HK-2 (cell line): Measurements from ENCODE around the gene CCT7.
"Not testable (repeated sequence)": the region's sequence is repeated elsewhere in the genome, so short reads cannot be mapped to it uniquely, and the experiment has no call there.

Experiments
- DNase-seq: peaks from one replicate; pipeline ENCODE4 v3.0.0-alpha.2; 2018; ENCODE audit not compliant: unreplicated experiment

The CCT7 gene

DNA sequence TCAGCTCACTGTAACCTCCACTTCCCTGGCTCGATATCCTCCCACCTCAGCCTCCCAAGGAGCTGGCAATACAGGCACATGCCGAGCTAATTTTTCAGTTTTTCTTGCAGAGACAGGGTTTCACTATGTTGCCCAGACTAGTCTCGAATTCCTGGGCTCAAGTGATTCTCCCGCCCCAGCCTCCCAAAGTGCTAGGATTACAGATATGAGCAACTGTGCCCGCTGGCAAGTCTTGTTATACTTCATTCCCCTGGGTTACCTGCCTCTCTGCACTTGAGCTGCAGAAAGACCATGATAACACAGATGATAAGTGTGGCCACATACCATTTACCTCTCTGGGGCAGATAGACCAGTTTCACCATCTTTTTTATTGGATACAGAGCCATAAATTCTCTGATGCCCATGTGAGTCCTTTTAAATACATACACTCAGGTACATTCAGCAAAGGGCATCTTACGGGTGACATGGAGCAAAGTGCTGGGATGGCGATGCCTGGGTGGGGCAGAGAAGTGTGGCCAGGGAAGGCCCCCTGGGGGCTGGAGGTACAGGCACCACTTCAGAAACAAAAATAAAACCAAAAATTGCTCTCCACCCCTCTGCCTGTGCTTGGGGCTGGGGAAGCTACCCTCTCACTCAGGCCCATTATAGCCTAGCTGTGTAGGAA, 20.4 kb downstream of the CCT7 start:
- no peak for DNase-seq

DNA sequence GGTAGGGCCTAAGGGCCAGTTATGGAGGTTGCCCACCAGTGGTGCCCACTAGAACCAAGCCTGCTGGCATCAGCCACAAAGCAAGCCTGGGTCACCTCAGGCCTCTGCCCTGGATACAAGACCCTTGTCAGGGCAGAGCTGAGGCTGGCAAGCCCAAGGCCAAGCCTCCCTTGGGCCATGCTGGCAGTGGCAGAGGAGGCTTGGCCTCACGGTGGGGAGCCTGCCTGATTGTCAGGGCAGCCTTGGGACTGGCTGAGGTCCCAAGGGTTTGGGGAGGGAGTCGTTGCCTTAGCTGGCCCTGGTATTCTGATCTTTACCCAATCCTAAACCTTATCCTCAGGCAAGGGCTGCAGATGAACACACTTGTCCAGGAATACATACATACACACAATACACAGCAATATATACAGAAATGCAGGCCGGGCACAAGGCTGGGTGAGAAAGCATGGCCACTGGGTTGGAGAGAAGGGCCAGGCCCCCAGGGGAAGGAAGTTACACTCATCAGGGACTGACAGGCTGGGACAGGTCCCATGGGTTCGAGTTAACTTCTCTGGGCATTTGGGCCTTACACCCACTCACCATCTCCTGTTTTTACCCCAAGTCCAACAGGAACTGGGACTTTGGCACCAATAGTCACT, 21.0 kb downstream of the CCT7 start:
- no peak for DNase-seq

DNA sequence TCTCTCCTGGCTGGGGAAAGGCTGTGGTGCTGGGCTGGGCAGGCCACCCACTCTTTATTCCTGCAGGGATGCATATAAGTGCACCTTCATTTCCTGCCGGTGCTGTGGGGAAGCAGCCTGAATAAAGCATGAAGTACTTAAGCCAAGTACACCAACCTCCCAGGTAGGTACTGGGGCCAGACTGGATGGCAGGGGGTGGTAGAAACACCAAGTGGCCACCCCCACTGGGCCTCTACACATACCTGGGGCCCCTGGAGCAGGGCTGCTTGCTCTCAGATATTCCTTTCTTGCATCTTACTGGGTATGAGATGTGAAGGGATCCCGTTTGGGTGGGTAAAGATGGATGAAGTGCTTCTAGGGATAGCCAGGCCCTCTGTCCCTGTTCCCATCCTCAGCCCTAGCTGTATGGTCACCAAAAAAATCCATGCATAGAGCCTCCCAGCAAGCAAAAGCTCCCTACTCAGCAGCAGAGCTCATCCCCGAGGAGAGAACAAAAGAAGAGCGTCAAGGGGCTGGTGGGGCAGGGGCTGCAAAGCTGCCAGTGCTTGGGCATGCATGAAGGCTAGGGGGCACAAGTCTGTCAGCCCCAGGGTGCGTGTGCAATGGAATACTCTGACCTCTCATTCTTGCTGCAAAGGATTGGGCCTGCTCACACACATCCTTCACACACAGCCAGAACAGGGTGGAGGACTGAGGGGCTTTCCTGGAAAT, 22.0 kb downstream of the CCT7 start:
- no peak for DNase-seq

DNA sequence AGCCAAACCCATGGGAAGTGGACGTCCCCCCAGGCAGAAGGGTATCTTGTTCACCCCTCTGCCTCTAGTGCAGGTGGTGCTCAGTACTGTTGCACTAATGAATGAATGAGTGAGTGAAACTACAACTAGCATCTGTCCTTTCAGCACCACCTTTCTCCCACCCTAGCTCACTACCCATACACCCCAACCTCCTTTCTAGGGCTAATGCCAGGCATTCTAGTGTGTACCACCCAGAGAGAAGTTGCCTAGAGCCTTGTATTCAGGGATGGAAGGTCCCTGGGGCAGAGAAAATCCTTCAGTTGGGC, 22.5 kb downstream of the CCT7 start:
- DNase-seq: no peak

DNA sequence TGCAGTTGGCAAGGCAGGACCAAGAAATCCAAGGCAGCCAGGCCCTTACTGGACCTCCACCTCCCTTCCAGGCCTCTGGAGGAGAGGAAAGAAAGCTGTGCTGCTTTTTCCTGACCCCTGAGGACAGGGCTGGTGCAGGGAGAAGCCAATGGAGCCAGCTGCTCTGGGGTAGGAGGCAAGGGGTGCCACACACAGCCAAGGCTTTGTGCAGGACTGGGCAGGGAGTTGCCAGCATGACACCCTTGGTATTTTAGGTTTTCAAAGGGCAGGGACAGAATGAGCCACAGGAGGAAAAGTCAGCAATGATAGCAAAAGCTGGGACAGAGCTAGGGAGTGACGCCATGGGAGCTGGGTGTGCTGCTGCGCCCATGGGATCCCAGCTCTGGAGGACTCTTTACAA, 22.9 kb downstream of the CCT7 start:
- no peak for DNase-seq

DNA sequence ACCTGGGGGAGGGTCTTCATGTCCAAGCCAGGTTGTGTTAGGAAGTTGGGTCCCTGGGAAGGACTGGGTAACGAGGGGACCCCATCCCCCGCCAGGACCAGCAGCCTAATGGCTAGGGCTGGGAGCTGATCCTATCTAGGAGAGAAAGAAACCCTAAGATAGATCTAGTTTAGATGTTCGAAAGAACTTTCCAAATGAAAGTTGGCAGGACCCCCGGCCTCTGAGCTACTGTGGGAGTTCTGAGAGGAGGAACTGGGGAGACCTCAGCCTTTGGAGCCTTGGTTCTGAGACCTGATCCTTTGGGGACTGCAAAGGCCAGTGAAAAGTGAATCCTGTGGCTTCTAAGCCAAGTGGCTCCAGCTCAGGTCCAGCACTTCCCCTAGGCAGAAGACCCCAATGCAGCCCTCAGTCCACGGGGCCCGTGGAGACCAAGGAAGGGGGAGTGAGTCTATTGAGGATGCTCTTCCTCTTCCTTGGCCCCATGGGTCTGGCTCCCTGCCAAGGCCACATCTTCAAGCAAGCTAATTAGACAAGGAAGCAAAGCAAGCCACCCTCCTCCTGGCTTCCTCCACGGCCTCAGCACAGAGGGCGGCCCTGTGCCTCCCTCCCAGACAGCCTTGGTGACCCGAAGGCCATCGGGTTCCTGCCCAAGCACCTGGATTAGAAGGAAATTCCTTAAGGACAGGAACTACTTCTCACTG, 23.5 kb downstream of the CCT7 start:
- no peak for DNase-seq

DNA sequence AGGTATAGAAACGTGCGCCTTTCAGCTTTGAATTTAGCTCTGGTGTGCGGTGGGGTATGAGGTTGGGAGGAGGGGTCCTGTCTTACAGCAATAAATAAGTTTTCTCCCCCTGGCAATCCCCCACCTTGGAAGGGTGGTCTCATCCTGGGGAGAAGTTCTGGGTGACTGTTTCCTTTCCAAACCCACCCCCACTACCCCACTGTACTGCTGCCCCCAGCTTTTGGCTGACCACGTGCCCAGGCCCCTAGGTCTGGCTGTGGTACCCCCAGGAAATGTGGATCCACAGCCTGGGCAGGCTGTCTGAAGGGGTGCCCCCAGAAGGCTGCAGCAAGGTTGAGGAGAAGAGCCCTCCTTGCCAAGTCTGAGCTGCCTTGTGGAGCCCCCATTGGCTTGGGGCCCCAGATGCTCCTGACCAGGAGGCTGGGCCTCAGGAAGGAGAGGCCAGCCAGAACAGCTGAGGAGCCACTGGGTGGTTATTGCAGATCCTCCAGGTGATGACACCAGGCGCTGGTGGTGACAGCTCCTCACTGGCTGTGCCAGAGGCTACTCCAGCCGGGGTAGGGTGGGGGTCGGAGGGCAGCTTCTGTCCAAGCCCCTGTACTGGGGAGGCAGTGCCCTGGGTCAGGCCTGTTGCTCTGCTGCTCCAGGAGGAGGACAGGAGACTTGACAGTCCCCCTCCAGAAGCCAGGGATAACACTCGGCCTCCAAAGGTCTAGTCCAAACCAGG, 24.2 kb downstream of the CCT7 start:
- no peak for DNase-seq

DNA sequence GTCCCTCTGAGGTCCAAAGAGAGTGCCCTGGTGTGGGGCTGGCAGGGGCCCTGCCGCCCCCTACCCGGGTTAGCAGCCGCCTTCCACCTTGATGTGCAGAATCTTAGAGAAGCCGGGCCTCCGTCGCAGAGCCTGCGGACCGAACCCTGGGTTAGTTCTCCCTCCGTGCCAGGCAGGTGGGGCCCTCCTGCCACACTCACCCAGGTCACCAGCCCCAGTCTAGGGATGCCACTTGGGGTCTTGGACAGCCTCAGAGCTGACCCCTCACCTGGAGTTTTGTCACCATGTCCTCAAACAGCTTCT, 24.8 kb downstream of the CCT7 start:
- no peak for DNase-seq

DNA sequence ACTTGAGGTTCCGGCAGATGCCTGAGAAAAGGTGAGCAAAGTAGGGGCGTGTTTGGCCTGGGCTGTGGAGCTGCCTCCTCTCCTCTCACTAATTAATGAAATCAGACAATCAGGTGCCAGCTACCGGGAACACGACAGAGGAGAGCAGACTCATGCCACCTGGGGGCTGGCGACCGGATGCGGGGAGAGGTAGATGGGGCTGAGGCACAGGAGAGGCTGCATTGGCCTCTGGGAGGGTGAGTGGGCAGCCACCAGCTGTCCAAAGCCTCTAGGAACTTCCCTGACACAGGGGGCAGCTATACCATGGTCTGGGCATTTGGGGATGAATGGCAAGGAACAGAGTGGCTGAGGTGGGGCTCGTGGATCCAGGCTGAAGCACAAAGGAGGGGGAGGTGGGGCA, 25.2 kb downstream of the CCT7 start:
- no peak for DNase-seq

DNA sequence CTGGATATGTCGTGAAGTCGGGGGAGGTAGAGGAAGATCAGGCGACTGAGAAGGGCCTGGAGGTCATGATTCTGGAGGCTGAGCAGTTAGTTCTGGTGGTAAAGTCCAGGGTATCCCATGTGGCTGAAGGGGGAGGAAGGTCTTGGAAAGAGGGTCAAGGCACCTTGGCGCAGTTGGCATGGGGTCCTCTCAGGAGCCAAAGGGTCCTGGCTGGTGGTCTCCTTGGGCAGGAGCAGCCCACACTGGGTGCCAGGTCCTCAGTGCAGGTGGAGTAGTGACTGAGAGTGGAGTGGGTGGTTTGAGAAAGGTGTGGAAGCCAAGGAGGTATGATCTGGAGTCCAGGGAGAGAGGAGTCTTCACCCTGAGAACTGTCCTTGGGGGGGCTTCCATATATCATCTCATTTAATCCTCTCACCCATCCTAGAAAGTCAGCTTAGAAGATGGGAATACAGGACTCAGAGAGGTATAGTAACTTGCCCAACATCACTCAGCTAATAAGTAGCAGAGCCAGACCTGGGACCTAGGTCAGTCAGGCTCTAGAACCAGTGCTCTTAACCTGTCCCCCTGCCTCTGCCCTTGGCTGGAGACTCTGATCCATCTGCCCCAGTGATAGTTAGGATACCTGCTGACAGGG, 25.7 kb downstream of the CCT7 start:
- DNase-seq: no peak

DNA sequence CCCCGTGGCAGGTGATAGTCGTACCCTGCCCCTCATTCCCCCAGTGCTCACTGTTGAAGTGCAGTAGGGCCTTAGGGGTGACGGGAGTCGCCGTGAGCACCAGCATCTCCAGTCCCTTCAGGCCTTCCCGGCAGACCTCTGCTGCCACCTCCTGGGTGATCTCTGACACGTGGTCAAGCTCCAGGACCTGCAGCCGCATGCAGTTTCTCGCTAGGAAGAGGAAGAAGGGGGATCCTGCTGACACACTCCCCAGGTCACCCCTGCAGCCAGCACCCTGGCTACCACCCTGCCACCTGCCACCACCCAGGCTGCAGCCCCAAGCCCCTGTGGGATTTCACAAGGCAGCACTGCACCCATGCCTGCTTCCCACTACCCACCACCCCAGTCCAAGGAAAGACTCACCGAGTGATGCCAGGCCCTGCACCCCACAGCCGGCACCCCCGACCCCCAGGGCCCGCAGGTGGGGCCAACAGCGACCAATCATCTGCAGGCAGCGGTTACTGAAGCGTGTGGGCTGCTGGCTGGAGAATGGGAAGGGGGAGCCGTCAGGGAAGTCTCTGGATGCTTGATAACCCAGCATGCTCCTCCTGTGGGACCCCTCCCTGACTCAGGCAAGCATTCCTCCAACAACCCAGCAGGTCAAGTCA, 26.4 kb downstream of the CCT7 start:
- no peak for DNase-seq

DNA sequence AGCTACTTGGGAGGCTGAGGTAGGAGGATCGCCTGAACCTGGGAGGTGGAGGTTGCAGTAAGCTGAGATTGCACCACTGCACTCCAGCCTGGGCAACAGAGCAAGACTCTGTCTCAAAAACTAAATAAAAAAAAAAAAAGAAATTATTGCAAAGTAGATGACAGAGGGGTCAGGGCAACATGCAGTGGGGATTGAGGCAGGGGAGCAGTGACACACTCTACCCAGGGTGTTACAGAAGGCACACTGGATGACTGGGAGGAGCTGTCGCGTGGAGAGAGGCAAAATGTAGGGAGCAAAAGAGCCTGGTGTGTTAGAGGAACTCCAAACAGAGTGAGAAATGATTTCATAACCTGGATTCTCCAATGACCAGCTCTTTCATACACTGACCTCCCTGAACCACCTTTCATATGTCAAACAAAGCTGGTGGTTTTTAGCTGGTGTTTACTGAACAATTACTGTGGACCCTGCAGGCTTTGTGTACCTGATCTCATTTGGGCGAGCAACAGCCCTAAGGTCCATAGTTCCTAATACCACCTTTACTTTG, 28.1 kb downstream of the CCT7 start:
- no peak for DNase-seq

DNA sequence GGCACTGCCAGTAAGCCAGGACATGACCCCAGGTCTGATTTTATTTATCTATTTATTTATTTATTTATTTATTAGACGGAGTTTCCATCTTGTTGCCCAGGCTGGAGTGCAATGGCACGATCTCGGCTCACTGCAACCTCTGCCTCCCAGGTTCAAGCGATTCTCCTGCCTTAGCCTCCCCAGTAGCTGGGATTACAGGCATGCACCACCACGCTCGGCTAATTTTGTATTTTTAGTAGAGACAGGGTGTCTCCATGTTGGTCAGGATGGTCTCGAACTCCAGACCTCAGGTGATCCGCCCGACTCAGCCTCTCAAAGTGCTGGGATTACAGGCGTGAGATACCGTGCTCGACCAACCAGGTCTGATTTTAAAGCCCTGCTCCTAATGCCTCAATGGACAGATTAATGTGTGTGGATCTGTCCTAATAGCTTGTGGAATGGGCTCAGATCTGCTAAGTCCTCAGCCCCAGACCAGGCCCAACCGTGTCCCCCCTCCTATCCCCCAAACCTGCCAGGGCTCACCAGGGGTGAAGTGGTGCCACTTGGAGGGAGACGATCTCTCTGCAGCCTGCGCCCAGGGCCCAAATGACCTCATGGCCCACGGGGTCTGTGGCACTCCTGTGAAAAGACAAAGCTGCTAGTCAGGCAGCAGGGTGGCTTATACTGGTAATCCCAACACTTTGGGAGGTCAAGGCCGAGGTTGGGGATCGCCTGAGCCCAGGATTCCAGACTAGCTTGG, 28.8 kb downstream of the CCT7 start:
- not testable (repeated sequence) for DNase-seq

DNA sequence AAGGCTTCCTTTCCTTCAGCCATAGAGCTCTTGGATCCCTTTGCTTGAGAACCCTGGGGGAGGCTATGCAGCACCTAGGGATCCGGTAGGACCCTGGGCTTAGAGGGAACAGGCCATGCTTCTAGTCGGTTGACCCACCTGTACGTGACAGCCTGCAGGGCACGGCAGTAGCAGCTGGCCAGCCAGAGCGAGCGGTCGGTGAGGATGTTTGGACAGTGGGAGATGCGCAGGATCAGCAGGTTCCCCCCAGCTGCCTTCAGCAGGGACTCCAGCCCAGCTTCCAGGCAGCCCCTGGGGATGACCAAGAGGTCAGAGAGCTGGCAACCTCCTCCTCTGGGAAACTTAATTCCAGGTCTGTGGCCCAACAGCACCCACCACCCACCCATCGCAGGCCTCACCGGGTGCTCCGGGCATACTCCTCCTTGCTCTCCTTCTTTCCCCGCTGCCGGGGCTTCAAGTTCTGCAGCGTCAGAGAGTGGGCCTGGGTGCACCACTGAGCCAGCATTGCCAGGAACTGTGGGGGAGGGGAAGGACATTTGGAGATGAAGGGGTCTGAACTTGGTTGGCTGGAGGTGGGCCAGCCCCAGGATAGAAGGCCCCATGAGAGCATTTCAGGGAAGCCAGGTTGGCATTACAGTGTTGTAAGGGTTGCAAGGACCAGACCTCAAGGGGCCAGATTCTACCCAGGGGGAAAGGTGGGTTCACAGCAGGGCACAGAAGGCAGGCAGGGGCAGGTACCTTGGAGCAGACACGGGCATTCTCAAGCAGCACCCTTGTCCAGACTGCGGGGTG, 29.6 kb downstream of the CCT7 start:
- DNase-seq: no peak

DNA sequence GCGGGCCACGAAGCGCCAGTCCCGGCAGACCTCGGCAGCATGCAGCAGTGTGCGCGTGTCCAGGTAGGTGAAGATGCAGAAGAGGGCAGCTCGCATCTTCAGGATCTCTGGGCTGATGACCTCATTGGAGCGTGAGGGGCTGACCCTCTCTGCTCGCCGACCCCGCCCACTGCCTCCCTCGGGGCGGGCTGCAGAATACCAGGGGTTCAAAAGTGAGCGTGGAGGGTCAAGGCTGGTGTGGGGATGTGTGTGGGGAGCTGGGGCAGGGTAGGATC, 30.2 kb downstream of the CCT7 start:
- no peak for DNase-seq

DNA sequence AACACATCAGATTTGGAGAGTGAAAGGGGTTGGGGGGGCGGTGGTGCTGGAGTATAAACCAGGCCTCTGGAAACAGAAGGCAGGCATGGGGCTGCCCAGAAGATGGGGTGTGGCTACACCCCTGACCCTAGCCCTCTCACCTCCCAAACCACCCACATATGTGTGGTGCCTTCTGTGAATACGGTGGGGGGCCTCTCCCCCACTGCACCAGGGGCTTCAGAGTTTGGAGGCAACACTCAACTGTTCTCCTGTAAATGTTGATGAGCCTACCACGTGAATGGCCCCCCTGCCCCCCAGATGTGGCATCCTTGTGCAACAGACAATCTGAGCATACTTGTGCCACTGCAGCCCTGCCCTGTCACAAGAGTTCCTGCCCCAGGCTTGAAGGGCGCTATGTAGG, 30.7 kb downstream of the CCT7 start:
- DNase-seq: no peak

DNA sequence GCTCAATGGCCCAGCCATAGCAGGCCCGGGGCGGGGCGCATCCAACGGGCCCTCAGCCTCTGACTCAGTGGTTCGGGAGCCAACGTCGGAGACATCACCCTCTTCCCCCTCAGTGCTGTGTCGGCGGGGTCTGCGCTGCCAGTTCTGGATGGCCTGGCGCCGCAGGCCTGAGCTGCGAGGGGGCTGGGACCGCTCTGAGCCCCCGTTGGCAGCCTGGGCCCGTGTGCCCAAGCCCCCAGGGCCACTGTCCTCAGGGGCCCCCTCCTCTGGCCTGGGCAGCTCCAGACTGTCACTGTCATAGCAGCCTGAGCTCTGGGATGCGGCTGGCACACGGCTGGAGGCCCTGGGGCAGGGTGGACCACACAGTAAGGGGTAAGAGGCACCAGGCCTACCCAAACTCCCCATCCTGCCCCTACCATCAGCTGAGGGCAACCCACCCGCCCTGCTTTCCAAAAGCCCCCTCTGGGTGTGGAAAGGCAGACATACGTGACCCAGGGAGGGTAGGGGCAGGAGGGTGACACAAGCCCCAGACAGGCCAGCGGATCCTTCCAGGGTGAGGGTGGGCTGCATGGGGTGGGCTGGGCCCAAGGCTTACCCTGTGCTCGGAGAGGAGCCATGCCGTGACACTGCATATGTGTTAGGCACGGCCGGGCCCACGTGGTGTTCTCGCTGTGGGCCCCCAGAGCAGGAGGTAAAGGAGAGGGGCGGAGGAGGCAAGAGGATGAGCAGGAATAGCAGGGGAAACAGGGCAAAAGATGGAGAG, 31.4 kb downstream of the CCT7 start:
- no peak for DNase-seq

DNA sequence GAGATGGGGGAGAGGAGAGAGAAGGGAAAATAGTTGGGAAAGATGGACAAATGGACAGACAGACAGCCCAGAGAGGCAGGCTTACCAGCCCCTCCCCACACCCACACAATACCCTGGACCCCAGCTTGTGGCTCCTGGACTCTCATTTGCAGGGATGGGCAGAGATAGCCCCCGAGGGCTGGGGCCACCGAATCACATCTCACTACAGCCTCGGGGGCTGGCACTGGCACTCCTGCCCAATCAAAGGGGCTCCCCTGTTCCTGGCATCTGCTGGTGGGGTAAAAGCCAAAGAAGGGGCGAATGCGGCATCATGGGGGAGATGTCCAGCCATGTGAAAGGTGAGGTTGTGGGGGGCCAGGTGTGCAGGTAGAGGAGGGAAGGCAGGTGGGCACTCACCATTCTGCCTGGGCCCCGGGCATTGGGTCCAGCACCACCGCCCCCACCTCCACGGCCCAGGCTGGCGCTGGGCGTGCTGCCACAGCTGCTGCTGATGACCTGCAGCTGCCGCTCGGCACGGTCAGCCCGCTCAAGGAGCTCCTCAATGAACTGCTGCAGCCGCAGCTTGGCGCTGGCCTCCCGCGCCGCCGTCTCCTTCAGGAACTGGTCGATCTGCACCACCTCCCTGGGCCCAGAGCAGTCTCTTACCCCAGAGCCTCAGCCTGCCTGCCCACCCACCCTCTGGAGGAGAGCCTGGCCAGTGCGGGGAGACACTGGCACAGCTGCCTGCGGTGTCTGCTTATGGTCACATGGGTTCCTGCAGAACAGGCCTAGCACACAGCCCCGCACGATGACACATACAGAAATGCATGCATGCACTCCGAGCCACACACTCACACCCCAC, 32.2 kb downstream of the CCT7 start:
- DNase-seq: no peak
